ENCODE measurements around the gene PPP1R11.
"Not testable (repeated sequence)": the region's sequence is repeated elsewhere in the genome, so short reads cannot be mapped to it uniquely, and the experiment has no call there.

Gene PPP1R11, protein sequence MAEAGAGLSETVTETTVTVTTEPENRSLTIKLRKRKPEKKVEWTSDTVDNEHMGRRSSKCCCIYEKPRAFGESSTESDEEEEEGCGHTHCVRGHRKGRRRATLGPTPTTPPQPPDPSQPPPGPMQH

DNA sequence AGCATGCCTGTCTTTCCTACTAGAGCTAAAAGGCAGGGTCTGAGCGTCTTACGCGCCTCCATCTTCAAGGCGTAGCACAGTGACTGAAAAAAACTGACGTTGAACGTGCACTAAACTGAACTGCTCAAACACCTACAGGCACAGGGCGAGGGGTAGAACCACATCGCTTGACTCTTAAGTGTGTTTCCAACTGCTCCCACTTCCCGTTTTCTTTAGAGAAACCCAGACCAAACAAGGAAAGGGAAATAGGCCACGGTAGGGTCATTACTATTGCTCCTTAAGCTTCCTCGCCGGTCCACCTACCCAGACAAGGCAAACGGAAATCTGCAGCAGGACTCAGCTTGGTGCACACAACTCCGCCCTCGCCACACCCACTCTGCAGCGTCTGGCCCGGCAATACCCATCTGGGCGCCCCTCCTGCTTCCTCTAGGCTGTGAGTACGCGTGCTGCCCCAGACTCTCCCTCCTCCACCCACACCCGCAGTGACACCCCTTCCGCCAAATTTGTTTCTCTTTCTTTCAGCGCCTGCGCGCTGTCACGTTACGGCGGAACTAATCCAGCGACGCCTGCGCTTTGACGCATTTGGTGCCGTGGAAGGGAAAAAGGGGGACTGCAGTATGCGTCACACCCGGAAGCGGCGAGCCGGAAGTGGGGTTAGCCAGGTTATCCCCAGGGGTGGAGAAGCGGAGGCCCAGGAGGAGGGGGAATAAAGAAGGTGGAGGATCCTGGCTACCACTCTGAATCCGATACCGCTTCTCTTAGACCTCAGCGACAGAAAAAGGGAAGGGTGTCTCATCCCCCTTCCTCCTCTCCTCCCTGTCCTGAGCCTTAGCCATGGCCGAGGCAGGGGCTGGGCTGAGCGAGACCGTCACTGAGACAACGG is at the start of gene PPP1R11:
Gene PPP1R11 (plus strand): TSS at position 622 of the 883 bp plus-strand sequence. CDS start 213 bp downstream, at position 835.
- peak; percentile 98 for DNase-seq (ENCODE audit: low read depth, low spot score)

DNA sequence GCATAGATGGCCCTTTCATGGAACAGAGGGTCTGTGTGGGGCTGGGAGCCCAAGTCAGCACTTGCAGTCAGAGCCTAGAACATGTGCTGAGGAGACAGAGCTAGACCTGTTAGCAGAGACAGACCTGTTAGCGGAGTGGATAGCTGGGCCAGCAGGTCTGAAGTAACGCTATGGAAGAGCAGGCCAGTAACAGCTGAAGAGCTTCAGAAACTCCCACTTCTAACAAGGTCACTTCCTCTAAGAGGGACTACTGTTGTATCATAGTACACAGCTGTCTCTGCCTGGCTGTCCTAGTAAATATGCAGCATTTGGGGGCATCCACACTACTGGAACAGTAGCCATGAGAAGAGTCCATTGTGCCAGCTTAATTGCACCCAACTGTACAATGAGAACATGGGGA is 47.2 kb upstream of the PPP1R11 start:
- no peak for DNase-seq (ENCODE audit: low read depth, low spot score)

DNA sequence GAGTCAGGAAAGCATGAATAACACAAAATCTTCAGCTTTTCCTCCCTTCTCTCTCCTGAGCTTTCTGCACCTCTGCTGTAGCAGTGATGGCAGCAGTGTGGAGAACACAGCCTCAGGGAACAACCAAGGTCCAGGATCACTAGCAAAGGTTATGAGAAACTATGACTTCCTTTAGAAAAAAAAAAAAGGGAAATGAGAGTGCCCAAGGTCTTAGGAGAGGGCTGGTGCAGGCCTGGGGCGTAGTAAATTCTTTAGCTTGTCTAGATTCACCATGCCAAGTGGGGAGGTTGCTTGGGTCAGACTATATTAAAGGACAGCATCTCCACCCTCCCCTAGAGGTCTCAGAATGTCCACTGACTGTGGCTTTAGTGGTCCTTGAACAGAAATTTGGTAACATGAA is 46.4 kb upstream of the PPP1R11 start:
- no peak for DNase-seq (ENCODE audit: low read depth, low spot score)

DNA sequence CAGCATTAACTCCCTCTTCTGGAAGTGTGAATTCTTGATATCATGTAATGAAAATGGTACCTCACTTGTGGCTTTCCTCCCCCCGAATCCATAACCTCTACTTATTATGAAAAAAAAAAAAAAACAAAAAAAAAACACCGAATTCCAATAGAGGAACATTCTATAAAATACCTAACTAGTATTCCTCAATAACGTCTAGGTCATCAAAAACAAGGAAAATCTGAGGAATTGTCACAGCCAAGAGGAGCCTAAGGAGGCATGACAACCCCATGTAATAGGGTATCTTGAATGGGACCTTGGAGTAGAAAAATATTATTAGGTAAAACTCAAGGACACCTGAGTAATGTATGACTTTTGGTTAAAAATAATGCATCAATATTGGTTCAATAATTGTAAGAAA is 44.8 kb upstream of the PPP1R11 start:
- no peak for DNase-seq (ENCODE audit: low read depth, low spot score)

DNA sequence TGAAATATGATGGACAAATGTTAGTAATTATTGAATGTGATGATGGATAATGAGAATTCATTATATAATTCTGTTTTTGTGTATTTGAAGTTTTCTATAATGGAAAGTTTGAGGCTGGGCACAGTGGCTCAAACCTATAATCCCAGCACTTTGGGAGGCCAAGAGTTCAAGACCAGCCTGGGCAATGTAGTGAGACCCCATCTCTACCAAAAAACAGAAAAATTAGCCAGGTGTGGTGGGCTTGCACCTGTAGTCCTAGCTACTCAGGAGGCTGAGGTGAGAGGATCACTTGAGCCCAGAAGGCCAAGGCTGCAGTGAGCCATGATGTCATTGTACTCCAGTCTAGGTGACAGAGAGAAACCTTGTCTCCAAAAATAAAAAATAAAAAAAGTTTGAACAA is 44.3 kb upstream of the PPP1R11 start:
- not testable (repeated sequence) for DNase-seq (ENCODE audit: low read depth, low spot score)

DNA sequence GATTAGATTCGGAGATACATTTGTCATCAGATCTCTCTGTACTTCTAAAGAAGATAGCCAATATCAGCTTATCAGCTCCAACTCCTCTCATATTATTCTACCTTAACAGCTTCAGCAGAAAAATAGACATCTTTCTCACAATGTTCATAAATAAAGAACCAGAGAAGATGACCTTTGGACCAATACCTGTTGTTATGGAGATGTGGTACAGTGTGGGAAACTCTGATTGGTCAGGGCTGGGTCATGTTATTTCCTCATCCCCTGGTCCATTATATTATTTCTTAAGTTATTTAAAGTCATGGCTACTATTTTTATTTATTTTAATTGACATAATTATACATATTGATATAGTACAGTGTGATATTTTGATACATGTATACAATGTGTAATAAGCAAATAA is 41.8 kb upstream of the PPP1R11 start:
- DNase-seq (ENCODE audit: low read depth, low spot score) = no peak

DNA sequence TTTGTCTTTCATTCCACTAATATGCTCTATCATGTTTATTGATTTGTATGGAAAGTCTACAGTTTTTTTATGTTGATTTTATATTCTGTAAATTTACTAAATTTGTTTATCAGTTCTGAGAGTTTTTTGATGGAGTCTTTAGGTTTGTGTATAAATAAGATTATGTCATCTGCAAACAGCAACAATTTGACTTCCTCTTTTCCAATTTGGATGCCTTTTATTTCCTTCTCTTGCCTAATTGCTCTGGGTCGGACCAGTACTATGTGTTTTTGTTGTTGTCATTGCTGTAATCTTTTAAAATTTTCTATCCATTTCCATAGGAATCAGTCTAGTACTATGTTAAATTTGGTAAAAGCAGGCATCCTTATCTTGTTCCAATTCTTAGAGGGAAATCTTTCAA is 37.4 kb upstream of the PPP1R11 start:
- DNase-seq (ENCODE audit: low read depth, low spot score) = no peak

DNA sequence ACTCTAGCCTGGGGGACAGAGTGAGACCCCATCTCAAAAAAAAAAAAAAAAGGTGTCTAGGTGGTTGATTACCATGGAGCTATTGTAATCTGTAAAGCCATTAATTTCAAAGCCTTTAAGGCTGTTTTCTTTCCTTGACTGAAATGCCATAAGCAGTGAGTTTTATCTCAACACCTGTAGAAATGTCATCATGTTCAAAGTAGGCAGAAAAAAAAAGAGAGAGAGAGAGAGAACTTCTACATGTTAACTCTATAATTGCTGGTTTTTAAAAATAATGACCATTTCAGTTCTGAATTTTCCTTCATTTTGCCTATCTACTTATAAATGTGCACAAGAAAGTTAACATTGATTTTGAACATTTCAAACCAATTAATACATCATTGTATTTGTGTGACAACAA is 35.6 kb upstream of the PPP1R11 start:
- DNase-seq (ENCODE audit: low read depth, low spot score) = no peak

DNA sequence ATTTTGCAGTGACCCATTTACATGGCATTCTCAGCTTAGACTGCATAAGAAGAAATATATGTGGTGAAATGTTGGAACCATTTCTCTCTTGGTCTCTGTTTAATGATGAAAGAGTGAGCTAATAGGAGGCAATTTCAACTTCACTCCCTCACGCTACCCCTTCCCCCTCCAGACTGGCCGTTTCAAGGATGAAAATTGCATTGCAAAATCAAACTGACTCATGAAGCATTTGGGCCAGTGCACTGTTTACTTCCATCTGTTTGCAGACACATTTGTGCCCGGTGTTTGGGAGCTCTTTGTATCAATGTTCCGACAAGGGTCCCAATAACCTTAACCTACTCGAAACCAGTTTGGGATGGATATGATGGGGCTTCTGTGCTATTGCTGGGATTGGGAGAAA is 33.6 kb upstream of the PPP1R11 start:
- not testable (repeated sequence) for DNase-seq (ENCODE audit: low read depth, low spot score)

DNA sequence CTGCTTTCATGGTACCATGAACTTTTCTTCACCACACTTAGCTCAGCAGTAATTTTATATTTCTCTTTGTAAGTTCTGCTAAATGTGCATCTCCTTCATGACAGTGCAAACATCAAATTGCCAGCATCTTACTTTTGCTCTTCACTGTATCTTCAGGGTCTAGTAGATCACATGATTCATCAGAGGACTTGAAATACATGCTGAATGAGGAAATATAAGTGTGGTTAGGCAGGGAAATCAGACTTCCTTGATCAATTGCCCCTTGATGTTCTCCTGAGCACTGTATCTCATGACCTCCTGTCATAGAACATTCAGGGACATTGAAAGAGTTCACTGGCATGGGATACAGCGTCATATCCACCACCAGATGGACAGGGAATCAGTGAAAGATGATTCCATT is 31.2 kb upstream of the PPP1R11 start:
- no peak for DNase-seq (ENCODE audit: low read depth, low spot score)

DNA sequence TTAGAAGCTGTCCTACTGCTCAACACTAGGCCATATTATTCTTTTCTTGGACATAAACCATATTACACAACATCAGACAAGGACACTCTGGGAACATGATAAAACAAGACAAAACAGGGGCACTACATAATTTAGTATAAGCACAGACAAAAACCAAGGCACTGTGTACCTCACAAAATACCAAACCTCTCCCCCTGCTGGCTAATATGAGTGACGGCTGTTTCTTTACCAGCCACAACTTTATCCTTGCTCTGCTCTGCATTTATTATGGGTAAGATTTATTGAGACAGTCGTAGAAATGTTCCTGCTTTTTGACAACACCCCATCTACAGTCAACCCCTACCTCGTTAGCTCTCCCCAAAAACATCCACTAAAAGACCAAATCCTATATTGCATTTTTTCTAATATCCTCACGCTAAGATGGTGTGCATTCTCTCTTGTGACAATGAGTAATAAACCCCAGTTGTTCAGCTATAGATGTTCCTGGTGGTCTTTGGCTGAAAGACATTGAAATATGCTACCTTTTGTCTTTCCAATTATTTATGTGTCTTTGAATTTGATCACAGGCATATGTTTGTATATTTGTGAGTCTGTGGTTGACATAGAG is 29.7 kb upstream of the PPP1R11 start:
- no peak for DNase-seq (ENCODE audit: low read depth, low spot score)

DNA sequence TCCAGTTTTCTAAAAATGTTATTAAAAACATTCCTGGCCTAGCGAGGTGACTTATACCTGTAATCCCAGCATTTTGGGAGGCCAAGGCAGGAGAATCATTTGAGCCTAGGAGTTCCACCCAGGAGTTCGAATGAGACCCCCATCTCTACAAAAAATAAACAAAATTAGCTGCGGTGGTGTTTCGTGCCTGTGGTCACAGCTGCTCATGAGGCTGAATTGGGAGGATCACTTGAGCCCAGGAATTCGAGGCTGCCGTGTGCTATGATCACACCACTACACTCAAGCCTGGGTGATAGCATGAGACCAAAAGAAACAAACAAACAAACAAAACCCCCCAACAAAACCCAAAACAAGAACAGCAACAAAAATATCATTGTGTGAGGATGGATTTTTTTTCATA is 25.8 kb upstream of the PPP1R11 start:
- DNase-seq (ENCODE audit: low read depth, low spot score) = no peak

DNA sequence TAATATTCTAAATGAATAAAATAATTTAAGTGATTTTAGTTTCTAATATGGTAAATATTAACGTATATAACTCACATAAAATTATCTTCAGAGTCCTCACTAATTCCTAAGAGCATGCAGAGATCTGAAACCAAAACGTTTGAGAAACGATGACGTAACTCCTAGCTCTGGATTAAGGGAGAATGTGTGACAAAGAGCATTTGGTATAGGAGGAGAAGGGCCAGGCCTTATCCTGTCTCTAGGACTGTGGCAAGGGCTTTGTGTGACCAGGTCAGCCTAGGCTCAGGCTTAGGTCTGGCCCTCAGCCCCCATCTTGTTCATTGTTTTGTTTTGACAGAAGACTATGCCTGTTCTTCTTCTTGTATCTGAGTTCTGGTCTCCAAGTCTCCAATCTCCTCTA is 25.2 kb upstream of the PPP1R11 start:
- no peak for DNase-seq (ENCODE audit: low read depth, low spot score)

DNA sequence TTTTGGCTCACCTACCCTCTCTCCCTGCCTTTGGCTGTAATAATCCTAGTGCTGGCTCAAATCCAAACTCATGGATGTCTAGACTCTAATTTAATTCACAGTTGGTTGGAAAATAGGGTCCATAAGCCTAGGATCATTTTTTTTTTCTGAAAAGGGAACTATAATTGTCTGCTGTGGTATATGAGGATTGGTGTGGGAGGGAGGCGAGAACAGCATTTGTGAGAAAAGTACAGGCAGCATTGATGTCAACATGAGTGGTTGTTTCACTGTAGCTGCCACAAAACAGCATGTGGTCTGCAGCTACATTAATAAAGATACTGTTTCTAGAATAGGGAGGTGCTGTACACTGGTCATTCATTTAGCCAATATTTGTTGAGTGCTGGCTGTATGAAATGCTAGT is 24.5 kb upstream of the PPP1R11 start:
- DNase-seq (ENCODE audit: low read depth, low spot score) = no peak

DNA sequence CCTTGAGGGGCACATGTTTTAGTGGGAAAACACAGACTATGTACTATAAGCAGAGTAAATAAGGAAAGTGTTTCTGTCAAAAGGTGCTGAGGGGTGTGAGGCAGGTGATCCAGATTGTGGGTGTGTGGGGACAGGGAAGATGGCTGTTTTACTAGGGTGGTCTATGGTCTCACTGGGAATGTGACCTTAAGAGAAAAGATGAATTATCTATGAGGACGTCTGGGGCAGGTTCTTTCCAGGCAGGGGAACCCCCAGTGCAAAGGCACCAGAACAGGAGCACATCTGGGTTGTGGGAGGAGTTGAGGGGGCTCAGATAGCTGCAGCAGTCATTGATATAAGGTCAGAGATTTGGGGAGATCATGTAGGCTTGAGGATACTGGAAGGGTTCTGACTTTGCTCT is 24.1 kb upstream of the PPP1R11 start:
- DNase-seq (ENCODE audit: low read depth, low spot score) = no peak

DNA sequence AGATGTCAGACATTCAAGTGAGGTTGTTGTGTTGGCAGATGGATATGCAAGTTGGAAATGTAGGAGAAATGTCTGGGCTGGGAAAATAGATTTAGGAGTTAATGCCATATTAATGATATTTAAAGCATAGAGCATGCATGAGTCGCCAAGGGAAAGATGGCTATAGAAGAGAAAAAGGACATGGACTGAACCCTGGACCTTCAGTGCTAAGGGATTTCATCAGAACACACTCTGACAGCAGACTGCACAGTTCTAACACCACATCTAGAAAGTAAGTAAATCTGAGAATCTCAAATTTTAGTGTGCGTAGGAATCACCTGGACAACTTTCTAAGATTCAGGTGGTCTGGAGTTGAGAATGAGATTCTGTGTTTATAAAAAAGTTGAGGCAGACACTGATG is 23.3 kb upstream of the PPP1R11 start:
- DNase-seq (ENCODE audit: low read depth, low spot score) = no peak

DNA sequence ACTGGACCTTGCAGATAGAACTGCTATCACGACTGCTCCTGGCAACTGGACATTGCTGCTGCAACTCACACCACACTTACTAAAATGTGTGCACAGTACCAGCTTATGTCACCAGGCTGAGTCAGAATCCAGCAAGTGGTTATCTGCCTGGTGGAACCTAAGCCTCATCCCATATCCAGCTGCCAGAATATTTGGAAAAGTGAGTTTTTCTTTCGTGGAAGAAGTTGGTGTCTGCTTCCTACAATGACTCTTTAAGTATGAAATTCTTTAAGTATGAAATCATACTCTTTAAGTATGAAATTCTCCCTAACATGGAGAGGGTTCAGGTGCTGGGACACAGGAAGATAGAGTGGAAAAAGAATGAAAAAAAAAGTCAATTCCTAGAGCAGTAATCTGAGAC is 22.4 kb upstream of the PPP1R11 start:
- no peak for DNase-seq (ENCODE audit: low read depth, low spot score)

DNA sequence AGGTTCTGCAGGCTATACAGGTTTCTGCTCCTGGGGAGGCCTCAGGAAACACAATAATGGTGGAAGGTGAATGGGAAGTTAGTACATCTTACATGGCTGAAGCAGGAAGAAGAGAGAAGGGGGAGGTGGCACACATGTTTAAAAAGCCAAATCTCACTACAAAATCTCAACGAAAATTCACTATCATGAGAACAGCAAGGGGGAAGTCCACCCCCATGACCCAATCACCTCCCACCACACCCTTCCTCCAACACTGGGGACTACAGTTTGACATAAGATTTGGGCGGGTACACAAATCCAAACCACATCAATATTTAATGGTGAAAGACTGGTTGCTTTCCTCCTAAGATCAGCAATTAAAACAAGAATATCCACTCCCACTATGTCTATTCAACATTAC is 19.8 kb upstream of the PPP1R11 start:
- DNase-seq (ENCODE audit: low read depth, low spot score) = no peak

DNA sequence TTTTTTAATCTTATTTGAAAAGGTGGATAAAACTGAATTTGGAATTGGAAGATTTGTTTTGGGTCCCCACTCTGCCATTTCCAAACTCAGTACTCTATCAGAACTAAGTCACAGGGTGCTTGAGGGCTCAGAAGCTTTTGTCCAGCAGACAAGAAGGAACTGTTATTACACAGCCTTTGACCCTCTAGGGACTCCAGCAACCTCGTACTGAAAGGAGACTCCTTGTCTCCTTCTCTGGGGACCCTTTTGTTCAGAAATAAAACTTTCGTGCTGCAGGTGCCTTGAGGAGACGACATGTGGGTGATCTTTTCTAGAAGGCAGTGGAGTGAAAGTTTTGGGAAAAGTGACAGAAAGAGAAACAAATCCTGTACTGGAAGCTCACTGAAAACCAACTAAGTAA is 13.3 kb upstream of the PPP1R11 start:
- DNase-seq (ENCODE audit: low read depth, low spot score) = no peak

DNA sequence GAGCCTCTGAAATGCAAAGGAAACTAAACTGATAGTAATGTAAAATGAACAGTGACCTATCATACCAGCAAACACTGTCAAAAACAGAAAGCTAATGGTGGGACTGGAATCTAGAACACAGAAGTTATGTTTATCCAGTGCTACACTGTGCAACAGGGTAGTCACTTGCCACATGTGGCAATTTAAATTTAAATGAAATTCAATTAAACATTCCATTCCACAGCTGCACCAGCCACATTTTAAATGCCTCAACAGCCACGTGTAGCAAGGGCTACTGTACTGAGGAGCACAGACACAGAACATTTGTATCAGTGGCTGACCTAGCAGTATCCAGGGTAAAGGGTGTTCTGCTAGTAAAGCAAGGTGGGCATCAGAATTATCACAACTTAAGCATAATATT is 11.5 kb upstream of the PPP1R11 start:
- no peak for DNase-seq (ENCODE audit: low read depth, low spot score)

DNA sequence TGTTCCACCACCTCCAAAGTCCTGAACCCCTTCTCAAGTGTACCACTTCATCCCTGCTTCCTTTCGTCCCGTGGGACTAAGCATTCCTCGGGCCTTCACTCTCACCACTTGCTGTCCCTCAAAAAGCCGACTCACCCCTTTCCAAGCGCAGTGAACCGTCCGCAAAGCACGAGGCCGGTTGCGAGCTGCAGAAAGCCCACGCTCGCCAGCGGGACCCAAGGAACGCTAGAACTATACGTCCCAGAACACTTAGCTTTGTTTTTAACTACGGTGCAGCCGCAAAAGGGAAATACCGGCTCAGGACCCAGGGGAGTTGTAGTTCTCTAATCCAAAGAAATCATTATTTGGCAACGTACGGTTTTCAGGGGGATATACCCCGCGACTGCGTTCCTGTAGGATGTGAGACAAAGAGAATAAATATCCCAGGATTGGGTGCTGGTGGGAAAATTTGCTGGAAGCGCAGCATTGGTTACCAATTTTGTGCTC is 6.3 kb upstream of the PPP1R11 start:
- no peak for DNase-seq (ENCODE audit: low read depth, low spot score)

DNA sequence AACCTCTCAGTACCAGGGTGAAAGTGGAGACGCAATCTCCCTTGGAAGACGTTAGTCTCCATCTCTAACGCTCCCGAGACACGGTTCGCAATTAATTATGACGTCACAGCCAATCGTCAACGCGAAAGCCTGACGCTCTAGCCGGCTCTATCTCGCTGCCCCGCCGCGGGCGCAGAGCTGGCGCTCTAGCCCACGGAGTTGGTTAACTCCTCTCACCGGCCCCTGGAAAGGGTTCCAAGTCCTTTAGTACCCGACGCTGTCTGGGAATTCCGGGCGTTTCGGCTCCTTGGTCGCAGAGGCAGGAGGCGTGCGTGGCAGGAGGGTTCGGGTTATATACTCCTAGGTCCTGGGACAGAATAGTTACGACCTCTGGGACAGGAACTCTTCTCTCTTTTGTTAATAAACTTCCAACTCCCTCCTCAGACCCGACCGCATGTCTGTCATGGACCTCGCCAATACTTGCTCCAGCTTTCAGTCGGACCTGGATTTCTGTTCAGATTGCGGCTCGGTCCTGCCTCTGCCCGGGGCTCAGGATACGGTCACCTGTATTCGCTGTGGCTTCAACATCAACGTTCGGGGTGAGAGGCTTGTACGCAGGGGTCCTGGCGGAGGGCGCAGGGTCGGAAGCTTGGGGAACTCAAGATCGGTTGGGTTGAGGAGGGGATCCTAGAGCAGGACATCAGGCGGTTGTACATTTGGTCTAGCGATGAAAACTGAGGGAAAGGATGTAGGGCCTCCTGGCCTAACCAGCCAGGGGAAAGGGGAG is 5.7 kb upstream of the PPP1R11 start, which contains the start of gene POLR1H:
Gene POLR1H (plus strand): TSS at position 174 of the 766 bp plus-strand sequence. CDS start 260 bp downstream, at position 434.
- DNase-seq (ENCODE audit: low read depth, low spot score) = peak; percentile 85

All from brain pericyte (primary cell).